Middle frontal gyrus (tissue), 1 donor: ENCODE data around the gene CACNA1I.

Experiments
- DNase-seq: peaks from one replicate; pipeline ENCODE4 v3.0.0-alpha.2; 2015; ENCODE audit warnings: low spot score; ENCODE audit errors: extremely low spot score

CACNA1I gene

GRCh38 chr22:39568278-39568981 lies 2.1 kb upstream of the CACNA1I start:
- DNase-seq = no peak

- DNase-seq = no peak
Measured at GRCh38 chr22:39569066-39569465, 1.5 kb upstream of the CACNA1I start.

- DNase-seq = no peak
Measured at GRCh38 chr22:39570226-39570625, 327 bp upstream of the CACNA1I start.

GRCh38 chr22:39571538-39571937 lies 985 bp downstream of the CACNA1I start:
- no peak for DNase-seq

GRCh38 chr22:39574779-39575551 lies 4.4 kb downstream of the CACNA1I start:
- no peak for DNase-seq

GRCh38 chr22:39575552-39575825 lies 4.9 kb downstream of the CACNA1I start:
- DNase-seq = no peak

- DNase-seq = no peak
Measured at GRCh38 chr22:39576027-39576426, 5.5 kb downstream of the CACNA1I start.

- DNase-seq = no peak
Measured at GRCh38 chr22:39577366-39577765, 6.8 kb downstream of the CACNA1I start.

- no peak for DNase-seq
Measured at GRCh38 chr22:39577900-39578299, 7.3 kb downstream of the CACNA1I start.

- no peak for DNase-seq
Measured at GRCh38 chr22:39580006-39580441, 9.5 kb downstream of the CACNA1I start.

GRCh38 chr22:39580795-39581194 lies 10.2 kb downstream of the CACNA1I start:
- no peak for DNase-seq

GRCh38 chr22:39581303-39581702 lies 10.8 kb downstream of the CACNA1I start:
- no peak for DNase-seq

- DNase-seq = no peak
Measured at GRCh38 chr22:39583066-39583667, 12.6 kb downstream of the CACNA1I start.

GRCh38 chr22:39589875-39590274 lies 19.3 kb downstream of the CACNA1I start:
- no peak for DNase-seq

GRCh38 chr22:39592081-39593065 lies 21.8 kb downstream of the CACNA1I start:
- DNase-seq = no peak

GRCh38 chr22:39593066-39593930 lies 22.7 kb downstream of the CACNA1I start:
- no peak for DNase-seq

- DNase-seq = no peak
Measured at GRCh38 chr22:39593931-39594285, 23.4 kb downstream of the CACNA1I start.

GRCh38 chr22:39594411-39594810 lies 23.9 kb downstream of the CACNA1I start:
- DNase-seq = no peak

GRCh38 chr22:39595622-39596172 lies 25.1 kb downstream of the CACNA1I start:
- no peak for DNase-seq

- DNase-seq = no peak
Measured at GRCh38 chr22:39596601-39597000, 26.0 kb downstream of the CACNA1I start.
